ENCODE results near the gene RNF212. TPM values are rescaled to one million over a fixed set of nuclear protein-coding genes. Genes with fewer than 3 reads are reported as not detected.

RNF212 gene
- total RNA-seq, 3 donors from 2014 or later (not counting 1 experiment from before 2014, with no cell fraction given): 1.0 to 2.0 (median 1.7) TPM

- Histone ChIP-seq H3K4me3 (ENCODE audit: low read length) (no peak overlapping the region), H3K4me1 (ENCODE audit: control insufficient read depth, insufficient read depth, low read length) (peaks cover 8% of the 10 kb centered on the region), H3K9me3 (ENCODE audit: control insufficient read depth, insufficient read depth, low read length) (no peaks in the 10 kb centered on the region), H3K36me3 (ENCODE audit: control insufficient read depth, insufficient read depth, low read length) (no peaks in the 10 kb centered on the region), H3K27me3 (ENCODE audit: control insufficient read depth, insufficient read depth, low read length) (no peaks in the 10 kb centered on the region), H3K27ac (ENCODE audit: low read length) (no peak overlapping the region)
- DNase-seq: no peak
- TF ChIP-seq CTCF (IDR thresholded peaks at IDR 0.05): no peak
- H3K27ac Mint-ChIP-seq: no peak overlapping the region
- ATAC-seq: no peak
- 90% methylated on average over 9 of the region's 9 CpGs for WGBS (ENCODE audit: insufficient coverage)
- peaks cover 8 to 9% of the 10 kb centered on the region in 2 donors for H3K4me1 Mint-ChIP-seq
- H3K27me3 Mint-ChIP-seq (ENCODE audit: low read depth in 2 of 2): peaks cover 19 to 39% of the 10 kb centered on the region in 2 donors
- no peak overlapping the region for H3K4me3 Mint-ChIP-seq
- intact Hi-C loops (cut with micrococcal nuclease): no loop called here
- H3K36me3 Mint-ChIP-seq: no peaks in the 10 kb centered on the region
- no peaks in the 10 kb centered on the region for H3K9me3 Mint-ChIP-seq
These were observed 52.7 kb downstream of the RNF212 start for GRCh38 chr4:1060621-1061020.

- Mint-ChIP-seq H3K4me3 (no peak overlapping the region), H3K36me3 (no peaks in the 10 kb centered on the region), H3K9me3 (no peaks in the 10 kb centered on the region), H3K4me1 (peaks cover 8 to 9% of the 10 kb centered on the region in 2 donors), H3K27ac (no peak overlapping the region), H3K27me3 (ENCODE audit: low read depth in 2 of 2) (peaks cover 19 to 35% of the 10 kb centered on the region in 2 donors)
- DNase-seq (no peak), ATAC-seq (no peak)
- no peaks in the 10 kb centered on the region for H3K9me3 ChIP-seq (ENCODE audit: control insufficient read depth, insufficient read depth, low read length)
- TF ChIP-seq CTCF (IDR thresholded peaks at IDR 0.05): no peak
- 53% methylated on average over 10 of the region's 10 CpGs for WGBS (ENCODE audit: insufficient coverage)
- intact Hi-C loops (cut with micrococcal nuclease): no loop called here
- no peaks in the 10 kb centered on the region for H3K27me3 ChIP-seq (ENCODE audit: control insufficient read depth, insufficient read depth, low read length)
- no peak overlapping the region for H3K4me3 ChIP-seq (ENCODE audit: low read length)
- H3K27ac ChIP-seq (ENCODE audit: low read length): no peak overlapping the region
- H3K4me1 ChIP-seq (ENCODE audit: control insufficient read depth, insufficient read depth, low read length): peaks cover 13% of the 10 kb centered on the region
- H3K36me3 ChIP-seq (ENCODE audit: control insufficient read depth, insufficient read depth, low read length): no peaks in the 10 kb centered on the region
These were observed 53.2 kb downstream of the RNF212 start for GRCh38 chr4:1060121-1060520.

GRCh38 chr4:1058997-1059665 is 54.2 kb downstream of the RNF212 start:
- peaks cover 11 to 25% of the 10 kb centered on the region in 2 donors for H3K27me3 Mint-ChIP-seq (ENCODE audit: low read depth in 2 of 2)
- no peak for ATAC-seq
- Histone ChIP-seq H3K36me3 (ENCODE audit: control insufficient read depth, insufficient read depth, low read length) (no peaks in the 10 kb centered on the region), H3K27me3 (ENCODE audit: control insufficient read depth, insufficient read depth, low read length) (no peaks in the 10 kb centered on the region), H3K4me3 (ENCODE audit: low read length) (no peak overlapping the region), H3K4me1 (ENCODE audit: control insufficient read depth, insufficient read depth, low read length) (peaks cover 14% of the 10 kb centered on the region), H3K27ac (ENCODE audit: low read length) (no peak overlapping the region), H3K9me3 (ENCODE audit: control insufficient read depth, insufficient read depth, low read length) (no peaks in the 10 kb centered on the region)
- WGBS (ENCODE audit: insufficient coverage): 89% methylated on average over 16 of the region's 16 CpGs
- no peaks in the 10 kb centered on the region for H3K9me3 Mint-ChIP-seq
- no peak for TF ChIP-seq CTCF (IDR thresholded peaks at IDR 0.05)
- no peaks in the 10 kb centered on the region for H3K36me3 Mint-ChIP-seq
- no peak overlapping the region for H3K27ac Mint-ChIP-seq
- intact Hi-C loops (cut with micrococcal nuclease): no loop called here
- H3K4me3 Mint-ChIP-seq: no peak overlapping the region
- DNase-seq: peak in 1 of 2 donors; percentile 13
- H3K4me1 Mint-ChIP-seq: peaks cover 8 to 9% of the 10 kb centered on the region in 2 donors

Measured in natural killer cell (primary cell).